GM21447 (cell line): Measurements from ENCODE around the gene MYO3A.

Experiments
- ATAC-seq: cut with Tn5 transposase; IDR thresholded peaks from one replicate; pipeline ENCODE4 v1.9.1; 2021; ENCODE audit not compliant: unreplicated experiment

MYO3A gene

DNA sequence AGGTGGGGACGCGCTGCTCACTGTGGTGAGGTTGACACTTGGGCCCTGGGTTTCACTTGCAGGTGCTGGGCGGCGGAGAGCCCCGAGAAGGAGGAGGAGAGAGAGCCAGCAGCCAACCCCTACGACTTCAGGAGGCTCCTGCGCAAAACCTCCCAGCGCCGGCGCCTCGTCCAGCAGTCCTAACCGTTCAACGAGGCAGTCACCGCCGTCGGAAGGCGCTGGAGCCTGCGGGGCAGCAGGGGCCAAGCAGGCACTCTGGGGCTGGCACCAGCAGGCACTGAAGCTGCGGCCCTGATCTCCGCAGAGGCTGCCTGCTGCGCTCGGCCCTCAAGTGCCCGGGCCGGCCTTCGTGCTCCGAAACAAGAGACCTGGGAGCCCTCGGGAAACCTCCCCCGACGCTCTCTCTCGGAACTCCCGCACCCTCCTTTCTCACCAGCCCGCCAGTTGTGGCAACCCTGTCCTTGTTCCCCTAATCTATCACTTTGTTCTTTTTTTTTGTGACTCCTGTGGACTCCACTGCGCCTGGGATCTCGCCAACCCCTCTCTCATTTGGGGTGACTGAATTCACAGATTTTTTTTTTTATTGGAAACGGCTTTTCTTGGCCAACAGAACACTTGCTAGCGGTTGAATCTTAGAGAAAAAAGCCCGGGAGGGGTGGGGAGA lies 277.9 kb downstream of the MYO3A start:
- ATAC-seq, result no peak

DNA sequence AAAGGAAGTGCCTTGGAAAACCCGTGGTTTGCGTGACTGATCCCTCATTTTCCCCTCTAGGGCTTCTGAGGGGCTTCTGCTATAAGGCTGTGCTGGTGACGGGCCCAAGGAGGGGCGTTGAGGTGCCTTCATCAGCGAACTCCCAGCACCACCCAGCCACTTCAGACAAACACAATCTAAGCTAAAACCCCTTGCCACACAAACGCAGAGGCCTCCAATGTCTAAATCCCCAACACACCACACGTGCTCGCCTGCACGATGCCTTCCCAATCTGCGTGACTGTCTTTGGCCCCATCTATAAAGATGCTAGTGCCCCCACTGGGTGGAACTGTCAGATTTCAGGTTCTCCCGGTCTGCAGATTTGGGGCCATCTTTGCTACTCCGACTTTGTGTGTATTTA lies 278.5 kb downstream of the MYO3A start:
- no peak for ATAC-seq

DNA sequence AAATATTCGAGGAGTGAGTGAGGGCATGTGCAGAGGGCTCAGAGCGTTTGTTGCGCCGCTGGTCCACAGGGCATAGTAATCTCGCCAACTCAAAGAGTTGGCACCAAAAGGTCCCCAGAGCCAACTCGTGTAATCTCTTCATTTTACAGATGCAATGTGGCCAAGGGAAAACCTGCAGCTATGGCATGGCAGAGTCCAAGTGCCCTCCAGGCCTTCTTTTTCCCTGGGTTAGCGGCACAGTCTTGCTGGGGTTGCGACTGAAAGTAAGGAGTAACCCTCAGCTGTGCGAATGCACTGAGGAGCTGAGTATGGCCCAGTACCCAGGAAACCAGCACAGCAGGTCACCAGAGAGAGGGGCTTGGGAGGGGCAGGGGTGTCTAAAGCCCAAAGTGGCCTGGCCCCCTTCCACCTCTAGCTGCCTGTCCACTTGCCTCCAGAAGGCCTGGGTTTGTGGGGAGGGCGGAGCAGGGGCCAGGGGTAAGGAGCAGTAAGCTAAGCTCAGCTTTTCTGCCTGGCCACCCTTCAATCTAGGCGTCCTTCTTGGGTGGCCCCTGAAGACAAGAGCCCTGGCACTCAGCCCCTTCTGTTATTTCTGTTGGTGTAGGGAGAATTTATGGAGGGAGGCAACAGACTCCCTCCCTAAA lies 279.2 kb downstream of the MYO3A start:
- no peak for ATAC-seq

DNA sequence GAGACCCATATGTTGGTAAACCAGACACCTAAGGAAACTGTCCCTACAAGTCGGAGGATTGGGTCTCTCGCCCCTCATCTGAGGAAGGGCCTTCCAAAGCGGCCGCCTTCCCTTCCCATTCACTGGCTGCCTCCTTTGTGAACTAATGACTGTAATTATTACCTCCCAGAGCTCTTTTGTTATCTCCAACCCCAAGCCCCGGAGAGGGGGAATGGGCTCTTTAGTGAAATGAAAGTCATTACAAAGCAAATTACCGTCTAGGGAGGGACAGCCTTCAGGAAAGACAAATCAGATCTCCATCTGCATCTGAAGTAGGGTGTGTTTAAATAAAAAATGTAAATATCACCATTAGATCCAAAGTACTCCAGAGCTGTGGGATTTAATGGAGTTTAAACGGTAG lies 280.0 kb downstream of the MYO3A start:
- no peak for ATAC-seq

DNA sequence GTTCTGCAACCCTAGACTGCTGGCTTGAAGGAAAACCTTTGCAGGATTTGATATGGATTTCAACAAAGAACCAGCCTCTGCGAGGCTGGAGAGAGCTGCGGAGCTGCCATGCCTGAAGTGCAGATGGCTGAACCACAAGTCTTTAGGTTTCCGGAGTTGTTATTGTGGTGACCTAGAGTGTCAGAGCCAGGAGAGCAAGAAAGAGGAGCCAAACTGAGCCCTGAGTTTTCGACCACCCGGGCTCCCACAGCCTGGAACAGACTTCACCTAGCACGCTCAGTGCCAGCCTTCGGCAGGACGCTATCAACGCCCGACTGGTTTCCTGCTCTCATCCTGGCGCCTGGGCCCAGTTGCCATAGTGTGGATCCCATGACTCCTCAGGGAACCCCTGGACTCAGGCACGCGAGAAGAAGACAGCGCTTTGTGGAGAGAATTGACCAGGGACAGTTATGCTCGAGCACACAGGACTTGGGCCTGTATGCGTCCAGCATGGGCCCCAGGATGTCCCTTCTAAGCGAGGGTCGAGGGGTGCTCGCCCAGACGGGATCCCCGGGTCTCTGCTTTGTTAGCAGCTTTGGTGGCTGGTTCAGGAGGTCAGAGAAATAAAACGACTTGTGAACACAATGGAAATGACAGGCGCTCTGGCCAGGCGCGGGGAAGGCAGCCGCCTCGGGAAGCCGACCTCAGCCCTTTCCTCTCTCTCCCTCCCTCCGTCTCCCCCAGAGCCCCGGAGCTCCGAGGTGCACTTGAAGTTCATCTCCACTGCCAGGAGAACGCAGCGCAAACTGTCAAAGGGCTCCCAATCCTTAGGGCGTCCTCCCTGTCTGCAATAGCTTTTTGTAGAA lies 280.7 kb downstream of the MYO3A start:
- ATAC-seq, result no peak

DNA sequence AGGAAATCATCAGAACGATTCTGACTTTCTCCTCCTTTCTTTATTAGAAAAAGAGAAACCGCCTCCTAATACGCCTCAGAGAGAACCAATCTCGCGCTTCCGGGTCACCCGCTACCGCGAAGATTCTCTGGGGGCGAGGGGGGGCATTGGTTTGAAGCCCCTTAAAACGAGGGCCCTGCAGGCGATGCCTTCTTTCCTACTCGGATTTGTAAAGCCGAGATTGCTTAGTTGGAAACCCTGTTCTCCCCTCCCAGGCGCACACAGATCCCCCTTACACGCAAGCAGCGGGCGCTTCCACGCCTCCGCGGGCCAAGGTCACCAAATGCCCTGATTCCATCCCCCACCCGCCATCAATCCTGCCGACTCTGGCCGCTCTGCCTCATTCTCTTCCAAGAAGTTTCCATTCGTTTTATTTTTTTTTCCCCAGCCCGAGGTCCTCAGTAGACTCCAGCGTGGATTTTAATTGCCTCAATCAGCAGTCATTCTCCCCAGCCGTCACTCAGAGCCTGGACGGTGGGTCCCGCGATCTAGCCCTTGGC lies 281.4 kb downstream of the MYO3A start:
- ATAC-seq, result no peak

DNA sequence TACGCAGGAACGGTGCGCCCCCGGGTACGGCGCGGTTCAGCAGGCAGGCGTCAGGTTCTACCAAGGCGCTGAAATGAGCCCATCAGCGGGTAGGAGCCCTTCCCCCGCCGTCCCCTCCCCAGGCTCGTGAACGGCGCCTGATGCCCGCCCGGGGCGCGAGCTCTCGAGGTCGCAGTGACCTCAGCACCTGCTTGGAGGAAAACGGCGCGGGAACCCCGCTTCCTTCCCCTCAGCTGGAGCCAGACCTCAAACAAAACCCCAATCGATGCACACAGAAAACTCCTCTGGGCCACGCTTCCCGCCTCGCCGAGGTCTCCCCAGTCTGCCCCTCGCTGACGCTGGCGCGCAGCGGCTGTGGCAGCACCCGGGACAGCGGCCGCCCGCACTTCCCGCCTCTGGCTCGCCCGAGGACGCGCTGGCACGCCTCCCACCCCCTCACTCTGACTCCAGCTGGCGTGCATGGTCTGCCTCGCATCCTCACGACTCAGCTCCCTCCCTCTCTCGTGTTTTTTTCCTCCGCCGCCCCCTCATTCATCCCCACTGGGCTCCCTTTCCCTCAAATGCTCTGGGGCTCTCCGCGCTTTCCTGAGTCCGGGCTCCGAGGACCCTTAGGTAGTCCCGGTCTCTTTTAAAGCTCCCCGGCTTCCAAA lies 282.0 kb downstream of the MYO3A start:
- no peak for ATAC-seq

DNA sequence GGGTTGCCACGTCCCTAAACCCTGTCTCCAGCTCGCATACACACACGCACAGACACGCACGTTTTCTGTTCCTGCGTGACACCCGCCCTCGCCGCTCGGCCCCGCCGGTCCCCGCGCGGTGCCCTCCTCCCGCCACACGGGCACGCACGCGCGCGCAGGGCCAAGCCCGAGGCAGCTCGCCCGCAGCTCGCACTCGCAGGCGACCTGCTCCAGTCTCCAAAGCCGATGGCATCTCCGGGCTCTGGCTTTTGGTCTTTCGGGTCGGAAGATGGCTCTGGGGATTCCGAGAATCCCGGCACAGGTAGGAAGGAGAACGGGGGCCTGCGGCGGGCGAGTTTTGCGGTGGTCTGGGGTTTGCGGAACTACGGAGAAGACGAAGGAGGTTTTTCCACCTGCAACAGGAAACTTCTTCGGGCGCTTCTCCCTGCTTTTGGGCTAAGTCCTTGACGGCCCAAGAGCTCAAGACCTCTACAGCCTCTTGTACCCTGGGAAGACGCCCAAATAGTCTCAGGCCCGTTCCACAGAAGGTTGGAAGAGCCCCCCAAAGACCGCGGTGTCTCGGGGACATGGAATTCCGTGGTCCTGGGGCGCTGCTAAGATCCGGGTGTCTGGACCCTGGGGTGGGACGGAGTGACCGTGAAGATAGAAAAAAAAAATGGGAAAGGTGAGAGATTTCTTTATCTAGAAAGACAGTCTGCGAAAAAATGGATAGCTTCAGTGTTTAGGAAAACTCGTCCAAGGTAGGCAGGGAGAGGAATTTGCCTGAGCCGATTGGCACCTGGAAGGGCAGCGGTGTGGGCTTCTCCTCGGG lies 282.8 kb downstream of the MYO3A start, which contains the start of gene GAD2:
Gene GAD2, plus strand, starts transcription at position 190 of the 811 bp plus-strand sequence. Its CDS starts 36 bp downstream, at position 226.
- no peak for ATAC-seq

DNA sequence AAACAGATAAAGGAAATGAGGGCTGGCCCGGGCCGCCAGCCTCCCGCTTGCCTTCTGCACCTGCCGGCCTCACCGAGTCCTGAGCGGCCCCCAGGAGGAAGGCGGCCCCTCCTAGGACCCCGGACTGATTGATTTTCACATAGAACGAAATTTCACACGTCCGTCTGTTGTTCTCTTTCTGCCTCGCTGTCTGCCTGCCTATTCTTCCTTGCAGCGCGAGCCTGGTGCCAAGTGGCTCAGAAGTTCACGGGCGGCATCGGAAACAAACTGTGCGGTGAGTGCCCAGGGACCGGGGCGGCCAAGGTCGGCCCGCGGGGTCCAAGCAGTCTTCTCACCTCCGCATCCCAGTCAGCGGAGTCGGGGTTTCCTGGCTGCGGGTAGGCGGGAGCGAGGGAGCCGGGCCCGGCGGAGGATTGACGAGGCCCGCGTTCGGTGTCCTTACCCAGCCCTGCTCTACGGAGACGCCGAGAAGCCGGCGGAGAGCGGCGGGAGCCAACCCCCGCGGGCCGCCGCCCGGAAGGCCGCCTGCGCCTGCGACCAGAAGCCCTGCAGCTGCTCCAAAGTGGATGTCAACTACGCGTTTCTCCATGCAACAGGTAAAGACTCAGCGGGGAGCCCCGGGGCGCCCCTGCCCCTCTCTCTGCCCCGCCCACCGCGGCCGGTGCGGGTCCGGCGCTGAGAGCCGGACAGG lies 283.5 kb downstream of the MYO3A start:
- ATAC-seq, result no peak

DNA sequence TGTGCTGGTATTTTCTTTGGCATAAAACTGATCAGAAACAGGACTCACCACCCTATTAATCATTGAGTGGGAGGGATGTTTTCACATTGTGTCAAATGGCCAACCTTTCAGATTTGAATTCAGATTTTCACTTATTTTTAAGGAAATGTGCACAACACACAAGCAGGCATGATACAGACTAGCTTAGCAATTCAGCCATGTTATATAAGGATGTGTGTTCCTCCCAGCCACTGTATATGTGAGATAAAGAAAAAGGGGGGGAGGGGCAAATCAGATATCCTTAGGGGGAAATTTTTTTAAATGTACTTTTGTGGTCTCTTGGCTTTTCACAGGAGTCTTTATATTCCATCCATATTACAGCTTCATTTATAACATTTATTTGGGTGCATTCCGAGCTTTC lies 285.6 kb downstream of the MYO3A start:
- ATAC-seq, result no peak

DNA sequence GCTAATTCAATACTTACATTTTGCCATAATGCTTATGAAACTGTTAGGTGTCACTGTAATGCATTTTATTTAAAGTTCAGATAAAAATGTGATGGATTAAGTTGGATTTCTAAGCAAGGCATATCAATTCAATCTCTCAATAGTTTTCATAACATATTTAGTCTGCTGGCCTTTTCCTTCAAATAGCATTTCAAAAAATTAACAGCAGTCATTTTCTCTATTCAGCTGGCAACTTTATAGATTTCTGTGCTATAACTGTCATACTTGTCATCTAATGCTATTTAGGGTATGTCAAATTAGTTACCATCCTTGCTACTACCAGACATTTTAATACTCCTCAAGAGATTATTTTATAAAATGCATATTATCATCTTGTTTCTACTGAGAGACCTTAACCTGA lies 286.9 kb downstream of the MYO3A start:
- no peak for ATAC-seq

DNA sequence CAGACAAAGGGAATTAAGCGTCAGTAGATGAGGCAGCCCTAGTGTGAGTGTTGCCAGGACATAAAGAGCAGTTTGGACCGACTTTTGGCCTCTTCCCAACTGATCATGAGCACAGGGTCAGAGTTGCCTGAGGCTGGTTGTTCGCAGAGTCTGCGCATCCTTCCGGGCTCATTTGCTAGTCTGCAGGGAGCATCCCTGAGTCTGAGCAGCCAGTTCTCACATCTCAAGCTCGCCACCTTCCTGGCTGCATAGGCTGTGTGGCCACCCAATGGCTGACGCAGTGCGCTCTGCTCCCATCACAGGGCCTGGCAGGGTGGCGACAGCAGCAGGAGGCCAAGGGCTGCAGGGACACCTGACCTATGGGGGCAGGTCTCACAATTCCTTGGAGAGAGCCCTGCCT lies 287.5 kb downstream of the MYO3A start:
- no peak for ATAC-seq

DNA sequence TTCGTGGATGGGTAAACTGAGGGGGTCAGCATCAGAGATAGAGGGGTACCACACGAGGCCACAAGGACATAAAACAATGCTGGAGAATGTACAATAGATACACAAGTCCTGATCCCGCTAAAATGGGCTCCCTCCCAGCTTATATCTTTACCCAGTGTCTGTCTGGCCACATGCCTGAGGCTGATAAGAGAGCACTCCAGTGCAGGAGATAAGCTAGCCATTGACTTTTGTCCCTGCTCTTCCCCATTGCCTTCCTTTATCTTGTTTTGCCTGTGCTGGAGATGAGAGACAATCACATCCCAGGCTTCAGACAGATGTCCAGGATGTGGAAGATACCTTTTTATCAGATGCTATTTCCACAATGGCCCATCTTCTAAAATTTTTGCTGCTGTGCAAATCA lies 288.5 kb downstream of the MYO3A start:
- no peak for ATAC-seq

DNA sequence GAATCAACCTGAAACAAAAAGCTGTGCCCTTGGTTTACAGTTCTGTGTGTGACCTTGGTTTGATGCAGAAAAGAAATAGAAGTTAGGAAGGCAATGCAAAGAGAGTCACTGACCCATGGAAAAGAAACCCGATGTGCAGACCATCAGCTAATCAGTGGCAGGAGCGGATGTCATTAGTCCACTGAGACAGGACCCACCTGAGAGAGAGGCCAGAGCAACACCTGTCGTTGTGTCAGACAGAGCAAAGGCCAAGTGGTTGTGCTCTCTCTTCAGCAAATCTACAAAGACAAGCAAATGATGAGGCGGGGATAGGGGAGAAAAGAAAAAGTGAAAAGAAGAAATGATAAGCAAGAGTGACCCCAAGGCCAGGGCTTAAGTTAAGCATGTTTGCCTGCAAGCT lies 291.3 kb downstream of the MYO3A start:
- ATAC-seq, result no peak

DNA sequence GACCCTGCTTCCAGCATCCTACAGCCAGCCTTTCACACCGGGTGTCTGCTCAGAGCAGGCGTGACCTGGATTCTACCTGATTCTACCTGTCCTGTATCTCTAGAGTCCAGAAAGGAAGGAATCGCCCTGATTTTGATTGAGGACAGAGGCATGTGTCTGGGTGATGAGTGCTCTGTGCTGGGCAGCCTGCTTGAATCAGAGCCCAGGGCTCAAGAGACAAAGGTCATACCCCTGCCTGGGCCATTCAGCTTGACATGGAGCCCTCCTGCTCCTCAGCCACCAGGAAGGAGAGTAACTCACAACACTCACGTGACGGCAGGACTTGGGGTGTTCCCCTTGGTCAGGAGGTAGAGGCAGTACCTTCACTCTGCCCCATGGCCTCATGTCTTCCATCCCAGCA lies 293.8 kb downstream of the MYO3A start:
- no peak for ATAC-seq

DNA sequence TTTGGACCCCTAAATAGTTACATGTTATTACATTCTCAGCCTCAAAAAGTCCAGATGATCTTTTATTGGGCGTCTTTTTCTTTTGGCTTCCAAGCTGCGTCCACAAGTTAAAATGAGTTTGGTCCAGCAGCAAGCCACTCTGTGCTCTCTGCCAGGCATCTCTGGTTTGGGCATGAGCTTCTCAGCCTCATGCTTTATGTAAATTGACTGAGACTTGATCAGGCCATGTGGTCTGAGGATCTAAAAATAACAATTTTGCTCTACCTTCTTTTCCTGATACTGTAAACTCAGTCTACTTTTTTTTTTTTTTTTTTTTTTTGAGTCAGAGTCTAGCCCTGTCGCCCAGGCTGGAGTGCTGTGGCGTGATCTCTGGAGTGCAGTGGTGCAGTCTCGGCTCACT lies 298.1 kb downstream of the MYO3A start:
- ATAC-seq, result no peak

DNA sequence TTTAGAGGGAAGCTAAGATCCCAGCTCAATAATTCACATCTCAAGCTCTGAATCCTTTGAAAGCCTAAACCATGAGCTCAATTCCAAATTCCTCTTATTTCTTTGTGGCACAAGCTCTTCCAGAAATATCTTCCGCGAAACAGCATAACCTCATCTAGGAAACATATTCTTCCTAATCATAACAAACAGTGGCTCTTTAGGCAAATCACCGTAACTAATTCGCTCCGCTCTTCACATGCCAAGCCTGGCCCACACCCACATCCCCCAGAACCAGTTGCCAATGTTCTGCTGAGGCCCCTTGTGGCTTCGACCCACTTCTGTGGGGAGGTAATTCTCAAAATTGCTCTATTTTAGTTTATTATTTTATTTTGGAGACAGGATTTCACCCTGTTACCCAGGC lies 301.7 kb downstream of the MYO3A start:
- no peak for ATAC-seq

DNA sequence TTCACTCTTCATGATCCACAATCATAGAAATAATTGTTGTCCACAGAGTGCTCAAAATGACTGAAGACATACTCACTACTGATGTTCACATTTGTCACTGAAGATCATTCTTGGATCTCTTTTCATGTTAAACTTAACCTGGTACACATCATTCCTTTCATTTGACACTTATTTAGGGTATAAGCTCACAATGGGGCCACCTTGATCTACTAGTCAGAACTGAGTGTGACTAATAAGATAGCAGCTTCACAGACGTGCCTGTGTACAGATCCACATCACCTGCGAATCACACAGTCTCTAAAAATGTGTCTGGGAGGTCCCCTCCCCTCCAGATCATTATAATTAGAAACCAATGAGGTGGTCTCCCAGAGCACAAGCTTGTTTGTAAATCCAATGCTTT lies 304.3 kb downstream of the MYO3A start:
- ATAC-seq, result no peak

DNA sequence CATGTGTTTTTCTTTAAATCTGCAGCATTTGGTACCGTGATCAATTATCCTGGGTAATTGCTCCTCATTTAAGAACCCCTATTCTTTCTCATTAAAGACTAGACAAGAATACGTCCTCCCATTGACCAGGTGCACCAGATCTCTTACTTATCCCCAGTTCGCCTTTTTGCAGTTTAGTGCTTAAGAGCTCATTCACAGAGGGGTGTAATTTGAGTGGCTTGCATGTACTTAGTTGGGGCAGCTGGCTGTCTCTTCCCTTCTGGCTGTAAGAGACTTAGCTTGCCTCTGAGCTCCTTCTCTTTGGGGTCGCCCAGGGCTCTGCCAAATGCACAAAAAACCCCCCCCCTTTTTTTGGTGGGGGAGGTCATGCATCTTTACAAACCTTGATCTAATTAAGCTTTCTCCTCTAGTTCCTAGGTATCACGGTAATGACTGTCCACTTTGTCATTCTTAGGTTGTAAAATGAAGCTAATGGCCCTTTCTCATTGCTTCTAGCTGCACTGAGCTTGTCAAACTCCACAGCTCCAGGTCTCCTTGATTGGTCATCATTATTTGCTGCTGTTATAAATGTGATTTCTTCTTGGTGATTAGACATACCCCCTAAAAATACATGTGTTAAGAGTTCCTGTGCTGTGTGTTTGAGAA lies 308.8 kb downstream of the MYO3A start:
- ATAC-seq, result no peak
